Tibial nerve (tissue), 4 donors: Measurements from ENCODE around the gene TP53I3. TPM values are rescaled to one million over a fixed set of nuclear protein-coding genes. Genes with fewer than 3 reads are reported as not detected.

ENCODE experiments used
- DNase-seq, 2 donors: peaks; one replicate each; pipeline ENCODE4 v3.0.0-alpha.2; 2019; ENCODE audit warnings: low spot score in 2 of 2
- H3K27ac ChIP-seq, 4 donors: fragments of 200-600 bp; sonication (generic) in 3 of 4; one replicate each; pipeline ENCODE4 v1.5.1; 2017 to 2019; ENCODE audit warnings: mild to moderate bottlenecking in 1 of 4
- H3K27me3 ChIP-seq, 2 donors: fragments of 200-600 bp; sonication (generic) in 1 of 2; one replicate each; pipeline versions ENCODE4 v1.5.1 to v1.6.0; 2017 to 2019
- H3K36me3 ChIP-seq, 3 donors: fragments of 200-600 bp; sonication (generic); one replicate each; pipeline ENCODE4 v1.5.1; 2018 to 2019
- H3K4me1 ChIP-seq, 4 donors: fragments of 200-600 bp; sonication (generic) in 3 of 4; one replicate each; pipeline ENCODE4 v1.5.1; 2017 to 2019
- H3K4me3 ChIP-seq, 4 donors: fragments of 200-600 bp; sonication (generic) in 3 of 4; one replicate each; pipeline ENCODE4 v1.5.1; 2017 to 2019; ENCODE audit warnings: mild to moderate bottlenecking in 1 of 4, moderate library complexity in 1 of 4
- H3K9me3 ChIP-seq, 4 donors: fragments of 200-600 bp; sonication (generic) in 3 of 4; one replicate each; pipeline ENCODE4 v1.5.1; 2017 to 2019
- CTCF ChIP-seq, 5 experiments: fragments of 200-600 bp in 3 of 5; fragments of 450-650 bp in 2 of 5; sonication (generic) in 3 of 5; IDR thresholded peaks; one replicate each; pipeline ENCODE4 v1.5.1; 2016 to 2019; ENCODE audit warnings: antibody characterized with exemption in 5 of 5, mild to moderate bottlenecking in 3 of 5, moderate library complexity in 2 of 5
- EP300 ChIP-seq, 2 donors: sonication (generic); formaldehyde crosslinking; IDR thresholded peaks; one replicate each; pipeline ENCODE4 v1.6.1; 2017; ENCODE audit warnings: antibody characterized with exemption in 2 of 2, mild to moderate bottlenecking in 1 of 2
- POLR2A ChIP-seq, 2 donors: fragments of 450-650 bp; IDR thresholded peaks; one replicate each; pipeline ENCODE4 v1.6.1; 2017; ENCODE audit warnings: antibody characterized with exemption in 2 of 2, mild to moderate bottlenecking in 2 of 2, moderate library complexity in 2 of 2
- WGBS, 2 donors: methylation state at CpG; one replicate each; pipeline ENCODE4 v1.1.5; 2018; 5-methylcytosine and 5-hydroxymethylcytosine counted together
- total RNA-seq, 4 donors: library from RNA; depleted of rRNA; stranded (reverse); fragments of >200 nt; gene quantifications; one replicate each; pipeline ENCODE4 v1.1.0, GENCODE V29; 2016

Gene TP53I3
- total RNA-seq, 4 donors from 2014 or later = 21.0 to 134 (median 114) TPM

- H3K27me3 ChIP-seq = no peaks in the 10 kb centered on the region
- TF ChIP-seq POLR2A (IDR thresholded peaks at IDR 0.05) = no peak
- TF ChIP-seq EP300 (IDR thresholded peaks at IDR 0.05) = no peak
- TF ChIP-seq CTCF (IDR thresholded peaks at IDR 0.05) = no peak
- H3K9me3 ChIP-seq = no peaks in the 10 kb centered on the region
- H3K27ac ChIP-seq = no peak overlapping the region
- no peak for DNase-seq
- peaks cover 0 to 4% (median 0%) of the 10 kb centered on the region in 3 donors for H3K36me3 ChIP-seq
- peaks cover 0 to under 1% (median 0%) of the 10 kb centered on the region in 4 donors for H3K4me1 ChIP-seq
- no peak overlapping the region for H3K4me3 ChIP-seq
- 94 to 97% methylated on average over 6 of the region's 6 CpGs for WGBS, 2 donors
Observed at GRCh38 chr2:24055750-24056149, 28.9 kb downstream of the TP53I3 start.

DNA sequence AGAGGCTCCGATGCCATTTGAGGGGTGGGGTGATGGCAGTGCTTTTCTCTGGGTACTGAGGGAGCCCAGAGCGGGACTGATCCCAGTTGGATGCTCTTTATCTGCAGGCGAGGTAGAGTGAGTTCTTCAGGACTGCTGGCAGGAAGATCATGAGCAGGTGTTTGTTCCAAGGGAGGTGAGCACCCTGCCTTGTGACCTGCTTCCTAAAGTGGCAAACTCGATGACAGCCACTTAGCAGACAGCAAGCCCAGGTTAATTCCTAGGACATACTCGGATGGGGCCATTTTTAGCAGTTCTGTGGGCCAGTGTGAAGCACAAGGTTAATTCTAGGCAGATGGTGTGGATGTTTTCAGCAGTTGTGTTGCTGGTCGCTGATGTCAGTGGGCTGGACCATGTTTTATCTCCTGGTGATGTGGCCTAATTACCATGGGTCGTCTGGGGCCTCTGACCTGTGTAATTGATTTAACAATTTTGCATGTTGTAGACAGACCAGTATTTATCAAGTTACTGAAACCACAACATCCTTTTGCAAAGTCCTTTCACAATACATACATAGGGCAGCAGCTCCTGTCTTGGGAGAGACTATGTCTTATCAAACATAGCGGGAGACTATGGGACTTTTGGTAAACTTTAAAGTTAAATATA, 30.1 kb downstream of the TP53I3 start:
- no peak for TF ChIP-seq POLR2A (IDR thresholded peaks at IDR 0.05)
- no peak for TF ChIP-seq EP300 (IDR thresholded peaks at IDR 0.05)
- no peak for TF ChIP-seq CTCF (IDR thresholded peaks at IDR 0.05)
- Histone ChIP-seq H3K36me3 (peaks cover 0 to 4% (median 0%) of the 10 kb centered on the region in 3 donors), H3K27ac (no peak overlapping the region), H3K4me1 (peaks cover 0 to 9% (median 0%) of the 10 kb centered on the region in 4 donors), H3K4me3 (no peak overlapping the region), H3K27me3 (no peaks in the 10 kb centered on the region), H3K9me3 (no peaks in the 10 kb centered on the region)
- 79 to 81% methylated on average over 8 of the region's 8 CpGs for WGBS, 2 donors
- no peak for DNase-seq

GRCh38 chr2:24052951-24053350, 31.7 kb downstream of the TP53I3 start:
- H3K4me3 ChIP-seq = no peak overlapping the region
- DNase-seq = no peak
- WGBS, 2 donors = 90 to 100% methylated on average over 1 of the region's 1 CpG
- peaks cover 0 to 19% (median 3%) of the 10 kb centered on the region in 4 donors for H3K4me1 ChIP-seq
- H3K27me3 ChIP-seq = no peaks in the 10 kb centered on the region
- H3K27ac ChIP-seq = no peak overlapping the region
- TF ChIP-seq CTCF (IDR thresholded peaks at IDR 0.05) (no peak), POLR2A (IDR thresholded peaks at IDR 0.05) (no peak), EP300 (IDR thresholded peaks at IDR 0.05) (no peak)
- peaks cover 0 to 4% (median 0%) of the 10 kb centered on the region in 3 donors for H3K36me3 ChIP-seq
- no peaks in the 10 kb centered on the region for H3K9me3 ChIP-seq

GRCh38 chr2:24051833-24052232, 32.8 kb downstream of the TP53I3 start:
- no peak for DNase-seq
- Histone ChIP-seq H3K27ac (no peak overlapping the region), H3K36me3 (peaks cover 0 to 4% (median 0%) of the 10 kb centered on the region in 3 donors), H3K27me3 (no peaks in the 10 kb centered on the region), H3K4me1 (peaks cover 0 to 24% (median 6%) of the 10 kb centered on the region in 4 donors), H3K9me3 (no peaks in the 10 kb centered on the region), H3K4me3 (no peak overlapping the region)
- 75 to 83% methylated on average over 8 of the region's 8 CpGs for WGBS, 2 donors
- TF ChIP-seq CTCF (IDR thresholded peaks at IDR 0.05) = no peak
- no peak for TF ChIP-seq EP300 (IDR thresholded peaks at IDR 0.05)
- TF ChIP-seq POLR2A (IDR thresholded peaks at IDR 0.05) = no peak
